Activated CD4-positive, alpha-beta T cell treated with anti-CD3 and anti-CD28 coated beads for 1 hour (primary cell): Measurements from ENCODE around the gene OVCH1.
"Not testable (repeated sequence)": the region's sequence is repeated elsewhere in the genome, so short reads cannot be mapped to it uniquely, and the experiment has no call there.

Source experiments
- DNase-seq: peaks from one replicate; pipeline ENCODE4 v3.0.0-alpha.2; 2020

The OVCH1 gene

GRCh38 chr12:29396774-29397173 is 100.7 kb downstream of the OVCH1 start:
- DNase-seq: no peak

- DNase-seq: no peak
Measured at GRCh38 chr12:29395356-29395755, 102.1 kb downstream of the OVCH1 start.

GRCh38 chr12:29390419-29390818 is 107.1 kb downstream of the OVCH1 start:
- not testable (repeated sequence) for DNase-seq

GRCh38 chr12:29389295-29389919 is 108.1 kb downstream of the OVCH1 start:
- no peak for DNase-seq

- DNase-seq: not testable (repeated sequence)
Measured at GRCh38 chr12:29386084-29386680, 111.3 kb downstream of the OVCH1 start.

- DNase-seq: not testable (repeated sequence)
Measured at GRCh38 chr12:29385194-29385593, 112.3 kb downstream of the OVCH1 start.

GRCh38 chr12:29382251-29382650 is 115.2 kb downstream of the OVCH1 start:
- DNase-seq: no peak

GRCh38 chr12:29380536-29381523 is 116.7 kb downstream of the OVCH1 start, which contains the start of gene ERGIC2:
ERGIC2 (minus strand) TSS chr12:29381172; CDS start chr12:29371633, 9,539 bp downstream.
- peak; percentile 84 for DNase-seq
